Germinal center (tissue), 1 donor: ENCODE data around the gene PJA1.

Source experiments
- DNase-seq: peaks from one replicate; pipeline ENCODE4 v3.0.0; 2012; ENCODE audit warnings: mixed read lengths, low spot score

The PJA1 gene

GRCh38 chrX:69163936-69164741, 1.1 kb downstream of the PJA1 start:
- peak; percentile 51 for DNase-seq

- no peak for DNase-seq
These were observed 2.8 kb downstream of the PJA1 start for GRCh38 chrX:69162361-69162865.

- DNase-seq = no peak
These were observed 3.4 kb downstream of the PJA1 start for GRCh38 chrX:69161786-69162349.

- no peak for DNase-seq
These were observed 3.9 kb downstream of the PJA1 start for GRCh38 chrX:69161371-69161770.

- DNase-seq = peak; percentile 21
These were observed 6.9 kb downstream of the PJA1 start for GRCh38 chrX:69158166-69158980.

GRCh38 chrX:69156638-69157037, 8.6 kb downstream of the PJA1 start:
- no peak for DNase-seq

GRCh38 chrX:69155786-69156520, 9.3 kb downstream of the PJA1 start:
- no peak for DNase-seq

- no peak for DNase-seq
These were observed 11.2 kb downstream of the PJA1 start for GRCh38 chrX:69154051-69154450.

GRCh38 chrX:69153060-69153730, 12.1 kb downstream of the PJA1 start:
- no peak for DNase-seq

- DNase-seq = no peak
These were observed 12.8 kb downstream of the PJA1 start for GRCh38 chrX:69152417-69152841.

- DNase-seq = no peak
These were observed 13.4 kb downstream of the PJA1 start for GRCh38 chrX:69151866-69152284.

- no peak for DNase-seq
These were observed 14.8 kb downstream of the PJA1 start for GRCh38 chrX:69150281-69150960.

GRCh38 chrX:69149466-69150280, 15.6 kb downstream of the PJA1 start:
- no peak for DNase-seq

GRCh38 chrX:69148946-69149345, 16.3 kb downstream of the PJA1 start:
- DNase-seq = no peak

GRCh38 chrX:69146739-69147138, 18.5 kb downstream of the PJA1 start:
- DNase-seq = no peak

GRCh38 chrX:69145714-69146113, 19.5 kb downstream of the PJA1 start:
- DNase-seq = no peak

- DNase-seq = no peak
These were observed 20.2 kb downstream of the PJA1 start for GRCh38 chrX:69144838-69145680.

- DNase-seq = no peak
These were observed 21.7 kb downstream of the PJA1 start for GRCh38 chrX:69143530-69143929.
